Measurements from ENCODE around the gene MGMT.

- TF ChIP-seq POLR2A (IDR thresholded peaks at IDR 0.05; ENCODE audit: low read length) (no peak), GATA1 (IDR thresholded peaks at IDR 0.05; ENCODE audit: low read depth, low read length) (no peak)
These were observed 148.3 kb downstream of the MGMT start for GRCh38 chr10:129615381-129615780.

All from erythroblast (primary cell).